DOHH2 (cell line): ENCODE results near the gene ABAT.
"Not testable (repeated sequence)": the region's sequence is repeated elsewhere in the genome, so short reads cannot be mapped to it uniquely, and the experiment has no call there.

Source experiments
- H3F3A ChIP-seq: fragments of 200-600 bp; sonication (generic), shearing (Covaris generic); 2 replicates; pipeline ENCODE4 v1.6.0; 2016; ENCODE audit warnings: antibody characterized with exemption, mild to moderate bottlenecking; ENCODE audit not compliant: control insufficient read depth, insufficient read depth
- H3K27ac ChIP-seq: fragments of 200-600 bp; sonication (generic); 2 replicates; pipeline ENCODE4 v1.5.1; 2014; ENCODE audit warnings: low read depth, mild to moderate bottlenecking, low read length, moderate library complexity
- H3K27me3 ChIP-seq: fragments of 200-600 bp; sonication (generic); 2 replicates; pipeline ENCODE4 v1.6.1; 2014; ENCODE audit warnings: mild to moderate bottlenecking, low read length, mixed read lengths; ENCODE audit not compliant: control insufficient read depth
- H3K36me3 ChIP-seq: fragments of 200-600 bp; sonication (generic); 2 replicates; pipeline ENCODE4 v1.6.1; 2014; ENCODE audit warnings: mild to moderate bottlenecking, low read length, moderate library complexity, mixed read lengths; ENCODE audit not compliant: control insufficient read depth
- H3K4me1 ChIP-seq: fragments of 200-600 bp; sonication (generic); 2 replicates; pipeline ENCODE4 v1.6.1; 2014; ENCODE audit warnings: mild to moderate bottlenecking, low read length, mixed read lengths; ENCODE audit not compliant: control insufficient read depth
- H3K4me2 ChIP-seq: fragments of 200-600 bp; sonication (generic); 2 replicates; pipeline ENCODE4 v1.6.0; 2014; ENCODE audit warnings: mild to moderate bottlenecking, low read length, moderate library complexity
- H3K4me3 ChIP-seq: fragments of 200-600 bp; sonication (generic); 2 replicates; pipeline ENCODE4 v1.5.1; 2014; ENCODE audit warnings: mild to moderate bottlenecking, low read length, mixed read lengths
- H3K79me2 ChIP-seq: fragments of 200-600 bp; sonication (generic); 2 replicates; pipeline ENCODE4 v1.6.1; 2014; ENCODE audit warnings: mild to moderate bottlenecking, low read length, mixed read lengths; ENCODE audit not compliant: control insufficient read depth
- H3K9me2 ChIP-seq: fragments of 200-600 bp; sonication (generic); replicated peaks from 2 replicates; pipeline ENCODE4 v1.6.1; 2014; ENCODE audit warnings: mild to moderate bottlenecking, low read length, mixed read lengths; ENCODE audit not compliant: control insufficient read depth
- H3K9me3 ChIP-seq: fragments of 200-600 bp; sonication (generic); 2 replicates; pipeline ENCODE4 v1.6.1; 2014; ENCODE audit warnings: antibody characterized with exemption, low read length, mixed read lengths; ENCODE audit not compliant: control insufficient read depth, insufficient read depth
- H4K20me1 ChIP-seq: fragments of 200-600 bp; sonication (generic); 2 replicates; pipeline ENCODE4 v1.6.0; 2014; ENCODE audit warnings: low read depth, mild to moderate bottlenecking, antibody characterized with exemption, low read length, moderate library complexity; ENCODE audit not compliant: control insufficient read depth, insufficient read depth
- CTCF ChIP-seq: fragments of 200-600 bp; sonication (generic); IDR thresholded peaks from one replicate; pipeline ENCODE4 v1.5.1; 2014; ENCODE audit warnings: antibody characterized with exemption, mild to moderate bottlenecking, low read depth, low read length; ENCODE audit not compliant: poor library complexity, severe bottlenecking
- EZH2phosphoT487 ChIP-seq: fragments of 200-600 bp; sonication (generic); IDR thresholded peaks from 2 replicates; pipeline ENCODE4 v1.6.1; 2017; ENCODE audit warnings: borderline replicate concordance, mild to moderate bottlenecking, antibody characterized with exemption, low read length, moderate library complexity, mixed read lengths

The ABAT gene

GRCh38 chr16:8649829-8650554 is 24.4 kb upstream of the ABAT start:
- peaks cover 25% of the 10 kb centered on the region for H3K36me3 ChIP-seq
- H3K27me3 ChIP-seq: no peaks in the 10 kb centered on the region
- no peaks in the 10 kb centered on the region for H3F3A ChIP-seq
- TF ChIP-seq CTCF (no peak), EZH2phosphoT487 (no peak)
- no peaks in the 10 kb centered on the region for H3K79me2 ChIP-seq
- H3K4me3 ChIP-seq: no peak overlapping the region
- no peaks in the 10 kb centered on the region for H3K9me2 ChIP-seq
- no peak overlapping the region for H3K27ac ChIP-seq
- H3K4me1 ChIP-seq: no peaks in the 10 kb centered on the region
- no peaks in the 10 kb centered on the region for H3K9me3 ChIP-seq
- no peaks in the 10 kb centered on the region for H4K20me1 ChIP-seq
- no peak overlapping the region for H3K4me2 ChIP-seq

GRCh38 chr16:8651958-8652357 is 22.5 kb upstream of the ABAT start:
- not testable (repeated sequence) for H3K27me3 ChIP-seq, H3K27ac ChIP-seq, H3K9me3 ChIP-seq, H4K20me1 ChIP-seq, H3K4me3 ChIP-seq, H3F3A ChIP-seq, H3K9me2 ChIP-seq, H3K79me2 ChIP-seq, H3K4me1 ChIP-seq, H3K4me2 ChIP-seq
- peaks cover 10% of the 10 kb centered on the region for H3K36me3 ChIP-seq

GRCh38 chr16:8655184-8655717 is 19.2 kb upstream of the ABAT start:
- Histone ChIP-seq H3K4me3 (no peak overlapping the region), H3F3A (no peaks in the 10 kb centered on the region), H3K9me3 (no peaks in the 10 kb centered on the region), H3K9me2 (no peaks in the 10 kb centered on the region), H3K4me1 (no peaks in the 10 kb centered on the region), H3K4me2 (no peak overlapping the region), H4K20me1 (no peaks in the 10 kb centered on the region), H3K27ac (no peak overlapping the region), H3K36me3 (no peaks in the 10 kb centered on the region), H3K27me3 (no peaks in the 10 kb centered on the region; the same call in 1 of the 2 replicates), H3K79me2 (no peaks in the 10 kb centered on the region)
- no peak for TF ChIP-seq EZH2phosphoT487
- peak; percentile 82 for TF ChIP-seq CTCF

- H3K4me1 ChIP-seq: no peaks in the 10 kb centered on the region
- H4K20me1 ChIP-seq: no peaks in the 10 kb centered on the region
- no peaks in the 10 kb centered on the region for H3K9me2 ChIP-seq
- no peaks in the 10 kb centered on the region for H3K36me3 ChIP-seq
- no peak overlapping the region for H3K4me3 ChIP-seq
- TF ChIP-seq EZH2phosphoT487 (no peak), CTCF (no peak)
- no peaks in the 10 kb centered on the region; the same call in 1 of the 2 replicates for H3K27me3 ChIP-seq
- no peaks in the 10 kb centered on the region for H3K79me2 ChIP-seq
- no peaks in the 10 kb centered on the region for H3F3A ChIP-seq
- no peak overlapping the region for H3K27ac ChIP-seq
- H3K9me3 ChIP-seq: no peaks in the 10 kb centered on the region
- H3K4me2 ChIP-seq: no peak overlapping the region
Observed at GRCh38 chr16:8656376-8656775, 18.0 kb upstream of the ABAT start.
